A549 (cell line): Measurements from ENCODE around the gene ADNP2.

Experiments used
- CEBPB ChIP-seq, 2 experiments: fragments of >200 bp in 1 of 2; sonication (Bioruptor Twin) in 1 of 2; formaldehyde crosslinking in 1 of 2; IDR thresholded peaks; 2 replicates each; pipeline ENCODE4 v1.6.1; 2012 to 2016
- CTCF ChIP-seq: fragments of >200 bp; sonication (Bioruptor Twin); formaldehyde crosslinking; IDR thresholded peaks from 3 replicates; pipeline ENCODE4 v1.5.1; 2016
- E2F6 ChIP-seq: IDR thresholded peaks from 2 replicates; pipeline ENCODE4 v1.6.1; 2012; ENCODE audit warnings: low read depth, borderline replicate concordance
- FOSB ChIP-seq: fragments of 250-450 bp; sonication (Bioruptor Pico); IDR thresholded peaks from 2 replicates; pipeline ENCODE4 v1.5.0; 2020; ENCODE audit warnings: mild to moderate bottlenecking, moderate library complexity
- NFE2L2 ChIP-seq: fragments of 150-350 bp; conservative IDR thresholded peaks from 2 replicates; pipeline ENCODE4 v1.6.1; 2014; ENCODE audit warnings: low read length
- PBX3 ChIP-seq: IDR thresholded peaks from 2 replicates; pipeline ENCODE4 v1.6.1; 2012
- SREBF2 ChIP-seq: fragments of 450-650 bp; IDR thresholded peaks from 2 replicates; pipeline ENCODE4 v1.6.1; 2014; ENCODE audit warnings: mild to moderate bottlenecking, moderate library complexity
- USF2 ChIP-seq: fragments of 450-650 bp; IDR thresholded peaks from 2 replicates; pipeline ENCODE4 v1.6.1; 2014; ENCODE audit warnings: antibody characterized with exemption
- ZSCAN20 ChIP-seq: fragments of 250-450 bp; sonication (Bioruptor Pico); IDR thresholded peaks from 2 replicates; pipeline ENCODE4 v1.8.0; 2022; ENCODE audit warnings: mild to moderate bottlenecking, moderate library complexity

- TF ChIP-seq CTCF (no peak), CEBPB (IDR thresholded peaks at IDR 0.05) (no peak), E2F6 (no peak), NFE2L2 (no peak), PBX3 (no peak), USF2 (no peak), ZSCAN20 (no peak), FOSB (CRISPR knock-in tag) (no peak), SREBF2 (no peak)
Observed at GRCh38 chr18:80059945-80060344, 49.1 kb upstream of the ADNP2 start.
